GM19372 (cell line): Measurements from ENCODE around the gene CRACDL.
"Not testable (repeated sequence)": the region's sequence is repeated elsewhere in the genome, so short reads cannot be mapped to it uniquely, and the experiment has no call there.

ENCODE experiments used
- ATAC-seq: cut with Tn5 transposase; IDR thresholded peaks from one replicate; pipeline ENCODE4 v1.9.1; 2021; ENCODE audit warnings: mild to moderate bottlenecking, low read depth, moderate library complexity; ENCODE audit not compliant: unreplicated experiment

The CRACDL gene

GRCh38 chr2:98909317-98910211, 26.5 kb downstream of the CRACDL start:
- ATAC-seq: no peak

GRCh38 chr2:98908931-98909316, 27.1 kb downstream of the CRACDL start:
- ATAC-seq: no peak

- no peak for ATAC-seq
Measured at GRCh38 chr2:98907966-98908905, 27.8 kb downstream of the CRACDL start.

GRCh38 chr2:98907385-98907784, 28.6 kb downstream of the CRACDL start:
- no peak for ATAC-seq

- ATAC-seq: no peak
Measured at GRCh38 chr2:98903767-98904485, 32.1 kb downstream of the CRACDL start.

- ATAC-seq: no peak
Measured at GRCh38 chr2:98903064-98903355, 33.0 kb downstream of the CRACDL start.

GRCh38 chr2:98902209-98903063, 33.6 kb downstream of the CRACDL start:
- no peak for ATAC-seq

- no peak for ATAC-seq
Measured at GRCh38 chr2:98901702-98902101, 34.3 kb downstream of the CRACDL start.

- no peak for ATAC-seq
Measured at GRCh38 chr2:98901291-98901690, 34.7 kb downstream of the CRACDL start.

GRCh38 chr2:98900721-98901120, 35.3 kb downstream of the CRACDL start:
- ATAC-seq: no peak

- not testable (repeated sequence) for ATAC-seq
Measured at GRCh38 chr2:98899703-98900078, 36.3 kb downstream of the CRACDL start.

GRCh38 chr2:98899041-98899702, 36.9 kb downstream of the CRACDL start:
- no peak for ATAC-seq

- ATAC-seq: no peak
Measured at GRCh38 chr2:98898423-98898841, 37.6 kb downstream of the CRACDL start.

GRCh38 chr2:98897746-98898145, 38.3 kb downstream of the CRACDL start:
- ATAC-seq: no peak

- ATAC-seq: no peak
Measured at GRCh38 chr2:98896944-98897343, 39.1 kb downstream of the CRACDL start.

- no peak for ATAC-seq
Measured at GRCh38 chr2:98896416-98896815, 39.6 kb downstream of the CRACDL start.

GRCh38 chr2:98895901-98896300, 40.1 kb downstream of the CRACDL start:
- ATAC-seq: no peak

- no peak for ATAC-seq
Measured at GRCh38 chr2:98895221-98895620, 40.8 kb downstream of the CRACDL start.

GRCh38 chr2:98894331-98895000, 41.6 kb downstream of the CRACDL start:
- no peak for ATAC-seq
